Measurements from ENCODE around the gene NCKAP1. TPM values are rescaled to one million over a fixed set of nuclear protein-coding genes. Genes with fewer than 3 reads are reported as not detected.

Gene NCKAP1
- total and polyA plus RNA-seq, 10 of the 15 experiments (the other 5 are each of a cell fraction or from before 2014, with no cell fraction given): 0.11 to 1.5 (median 0.52) TPM

DNA sequence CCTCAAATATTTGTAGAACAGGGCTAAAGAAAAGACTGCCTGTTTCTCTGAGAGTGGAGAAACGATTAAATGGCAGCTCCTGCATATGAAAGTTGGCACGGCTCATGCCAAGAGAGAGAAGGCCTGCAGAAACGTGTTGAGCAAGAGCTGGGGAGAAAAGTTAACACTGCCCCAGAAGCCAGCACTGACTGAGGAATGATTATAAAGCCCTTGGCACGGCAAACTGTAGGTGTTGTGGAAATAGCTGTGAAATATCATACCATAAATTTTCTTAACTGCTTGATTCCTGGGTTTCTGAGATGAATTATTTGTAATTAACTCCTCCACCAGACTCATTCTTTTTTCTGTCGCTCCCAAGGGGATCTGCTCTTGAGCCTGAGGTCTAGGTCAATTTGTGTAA lies 176.2 kb downstream of the NCKAP1 start:
- ChIA-PET POLR2A (no interaction called here), CTCF (interaction anchor here (0.6 kb wide), 1 partner anchor 545 kb away, joined by 3 read pairs; no protein-coding TSS in a partner anchor), SMC1A (ENCODE audit: uncharacterized antibody, unreplicated experiment) (interaction anchor here (0.7 to 1.6 kb wide), 2 partner anchors 44 to 95 kb away, joined by 3 to 4 read pairs; no protein-coding TSS in a partner anchor), RAD21 (ENCODE audit: unreplicated experiment) (no interaction called here)
- Histone ChIP-seq H2AFZ (ENCODE audit: control insufficient read depth, low read depth, low read length) (no peak overlapping the region), H3K27me3 (replicated peaks in 1 of 2; ENCODE audit: control insufficient read depth in 2 of 2, insufficient read depth in 2 of 2, low read length in 1 of 2) (peaks cover 8 to 11% of the 10 kb centered on the region in 2 experiments), H3K4me2 (ENCODE audit: control insufficient read depth, insufficient read depth) (no peak overlapping the region), H3K4me1 (ENCODE audit: control insufficient read depth, insufficient read depth, low read length) (no peaks in the 10 kb centered on the region), H3K4me3 (no peak overlapping the region), H4K20me1 (ENCODE audit: control insufficient read depth, insufficient read depth) (no peaks in the 10 kb centered on the region), H3K36me3 (ENCODE audit: control insufficient read depth in 2 of 2, insufficient read depth in 2 of 2, low read length in 1 of 2) (no peaks in the 10 kb centered on the region), H3K27ac (ENCODE audit: control insufficient read depth, insufficient read depth) (no peak overlapping the region), H3K9me3 (replicated peaks; ENCODE audit: control insufficient read depth, insufficient read depth, low read length) (no peaks in the 10 kb centered on the region), H3K79me2 (ENCODE audit: control insufficient read depth, insufficient read depth, low read length) (no peaks in the 10 kb centered on the region), H3K9ac (ENCODE audit: control insufficient read depth, insufficient read depth, low read length) (no peak overlapping the region)
- intact Hi-C loops (cut with micrococcal nuclease; ENCODE audit: unreplicated experiment) (no loop called here), in situ Hi-C loops (cut with MboI) (no loop called here)
- DNase-seq (ENCODE audit: low read depth, low spot score) (no peak), ATAC-seq (no peak), FAIRE-seq (no peak)
- TF ChIP-seq, protein P1, sequence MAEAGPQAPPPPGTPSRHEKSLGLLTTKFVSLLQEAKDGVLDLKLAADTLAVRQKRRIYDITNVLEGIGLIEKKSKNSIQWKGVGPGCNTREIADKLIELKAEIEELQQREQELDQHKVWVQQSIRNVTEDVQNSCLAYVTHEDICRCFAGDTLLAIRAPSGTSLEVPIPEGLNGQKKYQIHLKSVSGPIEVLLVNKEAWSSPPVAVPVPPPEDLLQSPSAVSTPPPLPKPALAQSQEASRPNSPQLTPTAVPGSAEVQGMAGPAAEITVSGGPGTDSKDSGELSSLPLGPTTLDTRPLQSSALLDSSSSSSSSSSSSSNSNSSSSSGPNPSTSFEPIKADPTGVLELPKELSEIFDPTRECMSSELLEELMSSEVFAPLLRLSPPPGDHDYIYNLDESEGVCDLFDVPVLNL (IDR thresholded peaks at IDR 0.05; ENCODE audit: low read depth, low read length): no peak
- TF ChIP-seq, protein P2, sequence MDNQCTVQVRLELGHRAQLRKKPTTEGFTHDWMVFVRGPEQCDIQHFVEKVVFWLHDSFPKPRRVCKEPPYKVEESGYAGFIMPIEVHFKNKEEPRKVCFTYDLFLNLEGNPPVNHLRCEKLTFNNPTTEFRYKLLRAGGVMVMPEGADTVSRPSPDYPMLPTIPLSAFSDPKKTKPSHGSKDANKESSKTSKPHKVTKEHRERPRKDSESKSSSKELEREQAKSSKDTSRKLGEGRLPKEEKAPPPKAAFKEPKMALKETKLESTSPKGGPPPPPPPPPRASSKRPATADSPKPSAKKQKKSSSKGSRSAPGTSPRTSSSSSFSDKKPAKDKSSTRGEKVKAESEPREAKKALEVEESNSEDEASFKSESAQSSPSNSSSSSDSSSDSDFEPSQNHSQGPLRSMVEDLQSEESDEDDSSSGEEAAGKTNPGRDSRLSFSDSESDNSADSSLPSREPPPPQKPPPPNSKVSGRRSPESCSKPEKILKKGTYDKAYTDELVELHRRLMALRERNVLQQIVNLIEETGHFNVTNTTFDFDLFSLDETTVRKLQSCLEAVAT (IDR thresholded peaks at IDR 0.05): no peak
- TF ChIP-seq, protein P3, sequence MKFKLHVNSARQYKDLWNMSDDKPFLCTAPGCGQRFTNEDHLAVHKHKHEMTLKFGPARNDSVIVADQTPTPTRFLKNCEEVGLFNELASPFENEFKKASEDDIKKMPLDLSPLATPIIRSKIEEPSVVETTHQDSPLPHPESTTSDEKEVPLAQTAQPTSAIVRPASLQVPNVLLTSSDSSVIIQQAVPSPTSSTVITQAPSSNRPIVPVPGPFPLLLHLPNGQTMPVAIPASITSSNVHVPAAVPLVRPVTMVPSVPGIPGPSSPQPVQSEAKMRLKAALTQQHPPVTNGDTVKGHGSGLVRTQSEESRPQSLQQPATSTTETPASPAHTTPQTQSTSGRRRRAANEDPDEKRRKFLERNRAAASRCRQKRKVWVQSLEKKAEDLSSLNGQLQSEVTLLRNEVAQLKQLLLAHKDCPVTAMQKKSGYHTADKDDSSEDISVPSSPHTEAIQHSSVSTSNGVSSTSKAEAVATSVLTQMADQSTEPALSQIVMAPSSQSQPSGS (IDR thresholded peaks at IDR 0.05; ENCODE audit: low read length): no peak
- no peak for TF ChIP-seq MYB (IDR thresholded peaks at IDR 0.05; ENCODE audit: borderline replicate concordance, low read depth, low read length)
- BruUV-seq (replicated peaks): no TSS peak
- WGBS (ENCODE audit: insufficient coverage, insufficient replicate concordance, low lambda C conversion rate, missing lambda C conversion rate): 26% methylated on average over 5 of the region's 5 CpGs
